ENCODE data around the gene LBHD2. TPM values are rescaled to one million over a fixed set of nuclear protein-coding genes. Genes with fewer than 3 reads are reported as not detected.

The LBHD2 gene
- total and polyA plus RNA-seq, 9 donors, result 0.47 TPM; not detected in 8

- peaks cover 5% of the 10 kb centered on the region for H3K4me1 ChIP-seq (ENCODE audit: insufficient read depth)
- H3K9me3 ChIP-seq, result no peaks in the 10 kb centered on the region
- no peak overlapping the region for H3K27ac ChIP-seq
- no peak for TF ChIP-seq POLR2A (IDR thresholded peaks at IDR 0.05)
- no peak for TF ChIP-seq EP300 (IDR thresholded peaks at IDR 0.05)
- no peak for TF ChIP-seq CTCF (IDR thresholded peaks at IDR 0.05)
- H3K27me3 ChIP-seq, result no peaks in the 10 kb centered on the region
- 79 to 83% (median 80%) methylated on average over 4 of the region's 4 CpGs for WGBS, 3 donors
- intact Hi-C loops (cut with DNase I), result no loop called here
- no peaks in the 10 kb centered on the region for H3K36me3 ChIP-seq
- no peak overlapping the region for H3K4me3 ChIP-seq
- no peak for DNase-seq
These were observed 12.4 kb downstream of the LBHD2 start for GRCh38 chr14:103096387-103096786.

- no peak overlapping the region for H3K4me3 ChIP-seq
- H3K36me3 ChIP-seq, result no peaks in the 10 kb centered on the region
- H3K27ac ChIP-seq, result no peak overlapping the region
- TF ChIP-seq CTCF (IDR thresholded peaks at IDR 0.05) (no peak), POLR2A (IDR thresholded peaks at IDR 0.05) (no peak), EP300 (IDR thresholded peaks at IDR 0.05) (no peak)
- H3K27me3 ChIP-seq, result no peaks in the 10 kb centered on the region
- intact Hi-C loops (cut with DNase I), result no loop called here
- peaks cover 5% of the 10 kb centered on the region for H3K4me1 ChIP-seq (ENCODE audit: insufficient read depth)
- no peak for DNase-seq
- WGBS, 3 donors, result 88 to 90% (median 88%) methylated on average over 26 of the region's 26 CpGs
- H3K9me3 ChIP-seq, result no peaks in the 10 kb centered on the region
These were observed 13.4 kb downstream of the LBHD2 start for GRCh38 chr14:103097244-103097993.

- H3K27ac ChIP-seq, result no peak overlapping the region
- WGBS, 3 donors, result 80 to 84% (median 82%) methylated on average over 31 of the region's 31 CpGs
- intact Hi-C loops (cut with DNase I), result no loop called here
These were observed 14.3 kb downstream of the LBHD2 start for GRCh38 chr14:103097994-103098957.

More at GRCh38 chr14:103097994-103098957, 14.3 kb downstream of the LBHD2 start:
- TF ChIP-seq CTCF (IDR thresholded peaks at IDR 0.05) (no peak), POLR2A (IDR thresholded peaks at IDR 0.05) (no peak), EP300 (IDR thresholded peaks at IDR 0.05) (no peak)
- Histone ChIP-seq H3K9me3 (no peaks in the 10 kb centered on the region), H3K36me3 (no peaks in the 10 kb centered on the region), H3K4me1 (ENCODE audit: insufficient read depth) (peaks cover 5% of the 10 kb centered on the region), H3K27me3 (no peaks in the 10 kb centered on the region), H3K4me3 (no peak overlapping the region)
- DNase-seq, result no peak
